Measurements from ENCODE around the gene NOS1AP.
"Not testable (repeated sequence)": the region's sequence is repeated elsewhere in the genome, so short reads cannot be mapped to it uniquely, and the experiment has no call there.

NOS1AP gene

DNA sequence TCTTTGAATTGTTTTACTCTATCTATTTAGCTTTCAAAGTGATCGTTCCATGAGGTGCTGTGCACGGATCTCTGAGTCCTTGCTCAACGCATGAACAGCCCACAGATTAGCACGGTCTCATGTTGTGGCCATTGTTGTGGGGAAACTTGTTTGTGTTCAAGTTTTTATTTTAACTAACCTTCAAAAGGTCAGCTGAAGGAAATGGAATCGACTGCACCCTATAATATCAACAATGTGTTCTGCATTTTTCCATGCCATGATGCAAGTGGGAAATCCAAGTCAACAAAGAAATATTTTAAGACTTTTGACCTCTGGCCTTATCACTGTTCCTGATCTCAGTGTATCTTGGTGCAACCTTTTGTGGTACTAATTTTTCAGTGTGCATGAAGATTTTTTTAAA is 336.3 kb downstream of the NOS1AP start:
- DNase-seq (ENCODE audit: low read depth in 2 of 2), result no peak

DNA sequence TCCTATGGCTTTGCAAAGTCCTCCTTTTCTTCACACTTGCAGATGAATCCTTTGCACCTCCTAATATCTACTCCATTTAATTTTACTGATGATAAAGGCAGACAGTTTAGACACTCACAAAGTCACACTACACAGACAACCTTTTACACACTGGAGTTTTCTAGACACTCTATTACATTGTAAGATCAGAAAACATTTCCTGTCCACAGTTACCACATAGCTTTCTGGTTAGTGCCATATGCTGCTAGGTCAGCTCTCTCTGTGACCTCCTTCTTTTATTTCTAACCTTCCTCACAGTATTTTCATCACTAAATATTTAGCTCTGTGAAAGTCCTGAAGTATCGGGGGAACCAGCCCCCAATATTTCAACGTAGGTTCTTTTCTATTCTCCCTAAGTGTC is 337.3 kb downstream of the NOS1AP start:
- DNase-seq (ENCODE audit: low read depth in 2 of 2), result no peak

DNA sequence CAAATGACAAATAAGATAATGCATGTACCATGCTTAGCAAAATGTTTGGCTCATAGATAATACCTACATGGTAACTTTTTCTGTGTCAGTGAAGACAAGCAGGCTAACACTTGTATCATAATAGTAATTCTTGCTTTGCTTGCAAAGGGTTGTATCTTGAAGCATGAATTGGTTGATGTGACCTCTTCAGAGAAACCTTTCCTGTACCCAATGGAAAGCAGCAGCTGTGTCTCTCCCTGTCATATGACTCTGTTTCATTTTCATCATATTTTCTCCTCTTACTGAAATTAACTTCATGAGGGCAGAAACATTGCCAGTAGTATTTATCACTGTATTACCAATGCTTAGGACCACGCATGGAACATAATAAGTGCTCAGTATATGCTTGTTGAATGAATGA is 338.0 kb downstream of the NOS1AP start:
- no peak for DNase-seq (ENCODE audit: low read depth in 2 of 2)

GRCh38 chr1:162412002-162412401 is 342.5 kb downstream of the NOS1AP start, which contains the start of gene SH2D1B:
TSS of gene SH2D1B (minus strand) at chr1:162412136. CDS start at chr1:162412016, 120 bp downstream.
- DNase-seq (ENCODE audit: low read depth in 2 of 2), result no peak

GRCh38 chr1:162416215-162416614 is 346.7 kb downstream of the NOS1AP start:
- DNase-seq (ENCODE audit: low read depth in 2 of 2), result no peak

DNA sequence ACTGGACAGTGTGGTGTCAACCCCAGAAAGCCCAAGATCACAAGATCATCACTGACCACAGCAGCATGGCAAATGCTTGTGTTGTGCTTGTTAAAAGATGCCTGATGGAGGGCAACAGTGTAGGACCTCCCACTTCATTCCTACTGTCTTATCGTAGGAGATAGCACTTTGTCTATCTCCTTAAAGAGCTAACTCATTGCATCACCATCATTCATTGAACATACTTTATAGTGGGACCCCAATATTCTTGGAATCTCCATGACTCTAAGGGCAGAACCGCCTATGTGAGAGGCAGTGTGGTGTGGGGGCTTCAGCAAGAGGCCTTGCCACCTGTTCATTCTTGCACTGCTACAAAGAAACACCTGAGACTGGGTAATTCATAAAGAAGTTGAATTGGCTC is 347.4 kb downstream of the NOS1AP start:
- DNase-seq (ENCODE audit: low read depth in 2 of 2), result no peak

GRCh38 chr1:162417650-162418049 is 348.2 kb downstream of the NOS1AP start:
- DNase-seq (ENCODE audit: low read depth in 2 of 2), result no peak

GRCh38 chr1:162418584-162418983 is 349.1 kb downstream of the NOS1AP start:
- DNase-seq (ENCODE audit: low read depth in 2 of 2), result not testable (repeated sequence)

- not testable (repeated sequence) for DNase-seq (ENCODE audit: low read depth in 2 of 2)
Measured at GRCh38 chr1:162419450-162419931, 350.0 kb downstream of the NOS1AP start.
